ENCODE results near the gene MRPL1.

DNA sequence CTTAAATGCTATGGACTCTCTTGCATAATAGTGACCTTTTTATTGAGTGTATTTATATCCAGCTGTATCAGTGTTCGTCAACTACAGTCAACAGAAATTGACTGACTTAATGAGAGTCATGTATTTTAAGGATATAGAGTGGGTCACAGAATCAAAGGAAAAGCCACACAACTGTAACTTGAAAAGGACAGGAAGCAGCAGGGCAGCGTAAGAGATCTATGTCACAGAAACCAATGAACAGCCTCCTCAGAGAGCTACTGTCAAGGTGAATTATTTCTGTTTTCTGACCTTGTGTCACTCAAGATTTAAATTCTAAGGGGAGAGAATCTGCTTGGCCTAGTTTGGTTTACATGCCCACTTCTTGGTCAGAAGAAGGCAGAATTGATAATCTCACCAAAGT is 100.4 kb downstream of the MRPL1 start:
- TF ChIP-seq, protein P1, sequence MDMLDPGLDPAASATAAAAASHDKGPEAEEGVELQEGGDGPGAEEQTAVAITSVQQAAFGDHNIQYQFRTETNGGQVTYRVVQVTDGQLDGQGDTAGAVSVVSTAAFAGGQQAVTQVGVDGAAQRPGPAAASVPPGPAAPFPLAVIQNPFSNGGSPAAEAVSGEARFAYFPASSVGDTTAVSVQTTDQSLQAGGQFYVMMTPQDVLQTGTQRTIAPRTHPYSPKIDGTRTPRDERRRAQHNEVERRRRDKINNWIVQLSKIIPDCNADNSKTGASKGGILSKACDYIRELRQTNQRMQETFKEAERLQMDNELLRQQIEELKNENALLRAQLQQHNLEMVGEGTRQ (CRISPR knock-in tag; IDR thresholded peaks at IDR 0.05) = no peak
- TF ChIP-seq, protein P2, sequence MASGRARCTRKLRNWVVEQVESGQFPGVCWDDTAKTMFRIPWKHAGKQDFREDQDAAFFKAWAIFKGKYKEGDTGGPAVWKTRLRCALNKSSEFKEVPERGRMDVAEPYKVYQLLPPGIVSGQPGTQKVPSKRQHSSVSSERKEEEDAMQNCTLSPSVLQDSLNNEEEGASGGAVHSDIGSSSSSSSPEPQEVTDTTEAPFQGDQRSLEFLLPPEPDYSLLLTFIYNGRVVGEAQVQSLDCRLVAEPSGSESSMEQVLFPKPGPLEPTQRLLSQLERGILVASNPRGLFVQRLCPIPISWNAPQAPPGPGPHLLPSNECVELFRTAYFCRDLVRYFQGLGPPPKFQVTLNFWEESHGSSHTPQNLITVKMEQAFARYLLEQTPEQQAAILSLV (tag; IDR thresholded peaks at IDR 0.05) = no peak
- TF ChIP-seq EZH2 (IDR thresholded peaks at IDR 0.05; ENCODE audit: borderline replicate concordance, low read depth, low read length) = no peak

Measured in K562 (cell line).